OCI-LY1 (cell line): ENCODE results near the gene KCNG4.

ENCODE experiments used
- CTCF ChIP-seq: fragments of 200-600 bp; sonication (generic), shearing (Covaris generic); IDR thresholded peaks from 2 replicates; pipeline ENCODE4 v1.5.1; 2017; ENCODE audit warnings: mild to moderate bottlenecking, antibody characterized with exemption, low read length, moderate library complexity, mixed read lengths
- EZH2 ChIP-seq: fragments of 200-600 bp; sonication (generic), shearing (Covaris generic); IDR thresholded peaks from 2 replicates; pipeline ENCODE4 v1.8.0; 2017; ENCODE audit warnings: borderline replicate concordance, mixed run types, mild to moderate bottlenecking, antibody characterized with exemption, low read length, moderate library complexity, mixed read lengths

GRCh38 chr16:84268291-84269040 lies 28.7 kb upstream of the KCNG4 start:
- TF ChIP-seq EZH2 (no peak), CTCF (no peak)
